Fibroblast of skin of right quadriceps (primary cell): Measurements from ENCODE around the gene CACNA2D4.

Experiments
- DNase-seq: peaks from one replicate; pipeline ENCODE4 v3.0.0-alpha.2; 2013

The CACNA2D4 gene

DNA sequence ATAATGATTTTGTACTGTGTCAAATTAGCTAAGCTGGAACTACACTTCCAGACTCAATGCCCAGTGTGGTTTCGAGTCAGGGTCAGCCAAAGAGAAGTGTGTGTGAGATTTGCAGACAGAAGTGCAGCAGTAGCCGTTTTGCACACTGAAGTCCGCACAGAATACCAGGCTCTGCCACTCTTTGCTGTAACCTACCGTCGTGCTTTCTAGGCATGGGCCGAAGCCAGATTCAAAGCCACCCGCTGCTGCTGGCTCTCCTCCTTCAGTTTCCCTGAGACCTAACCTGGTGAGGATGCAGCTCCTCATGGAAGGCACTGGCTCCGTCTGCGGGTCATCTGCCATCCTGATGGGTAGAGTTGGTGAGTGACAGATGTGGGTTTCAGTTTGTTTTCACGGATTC is 49.3 kb downstream of the CACNA2D4 start:
- DNase-seq = no peak

DNA sequence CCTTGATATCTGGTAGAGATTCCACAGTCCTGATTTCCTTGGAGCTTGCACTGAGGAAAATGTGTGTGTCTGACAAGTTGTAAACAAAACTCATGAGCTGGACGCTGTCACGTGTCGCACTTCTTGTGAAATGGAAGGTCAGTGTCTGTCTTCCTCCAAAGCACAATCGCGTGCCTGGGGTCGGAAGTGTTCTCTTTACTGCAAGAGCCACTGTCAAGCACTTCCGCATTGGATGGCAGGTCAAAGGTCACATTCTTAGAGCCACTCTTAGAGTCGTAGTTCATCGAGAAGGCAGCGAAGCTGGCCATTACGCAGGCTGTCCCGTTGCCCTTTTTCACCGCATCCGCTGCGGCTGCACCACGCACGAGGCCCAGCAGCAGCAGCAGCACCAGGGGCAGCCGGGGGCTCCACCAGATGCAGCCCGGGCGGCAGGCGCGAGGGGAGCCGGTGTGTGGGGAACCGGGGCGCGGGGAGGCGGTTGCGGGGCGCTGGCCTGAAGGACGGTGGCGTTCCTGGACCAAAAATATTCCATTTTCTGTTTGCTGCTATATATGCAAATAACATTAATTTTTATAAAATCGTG is 53.1 kb downstream of the CACNA2D4 start:
- no peak for DNase-seq

DNA sequence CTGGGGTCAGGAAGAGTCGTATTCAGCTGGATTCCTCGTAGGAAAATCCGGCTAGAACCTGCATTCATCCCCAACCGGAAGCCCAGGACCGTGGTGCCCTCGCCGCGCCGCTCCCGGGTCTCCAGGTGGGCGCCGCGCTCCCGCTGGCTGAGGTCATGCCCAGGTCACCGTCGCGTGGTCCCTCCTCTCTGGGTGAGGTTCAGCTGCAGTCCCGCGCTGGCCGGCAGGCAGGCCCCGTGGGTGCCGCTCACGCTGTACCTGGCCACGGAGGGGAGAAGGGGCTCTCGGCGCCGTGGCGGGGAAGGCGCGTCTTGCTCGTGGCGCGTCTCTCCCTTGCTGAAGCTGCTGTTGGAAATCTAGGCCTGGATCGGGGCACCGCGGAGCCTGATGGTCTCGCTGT is 53.6 kb downstream of the CACNA2D4 start:
- DNase-seq = no peak

DNA sequence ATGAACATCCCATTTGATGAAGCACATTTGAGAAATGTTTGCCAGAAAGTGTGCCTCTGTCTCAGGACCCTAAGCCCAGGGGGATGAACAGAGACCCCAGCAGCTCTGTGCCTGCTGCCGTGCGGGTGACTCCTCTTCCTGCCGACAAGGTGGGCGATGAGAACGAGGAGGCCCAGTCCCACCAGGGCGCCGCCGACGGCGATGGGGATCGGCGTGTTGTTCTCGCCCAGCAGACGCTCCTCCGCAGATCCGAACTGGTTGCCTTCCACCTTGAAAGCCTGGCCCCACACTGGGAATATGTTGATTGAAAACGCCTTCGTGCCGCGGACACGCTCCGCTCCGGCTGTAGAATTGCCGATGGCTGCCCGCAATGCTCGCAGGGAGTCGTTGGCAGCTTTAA is 54.0 kb downstream of the CACNA2D4 start:
- no peak for DNase-seq

DNA sequence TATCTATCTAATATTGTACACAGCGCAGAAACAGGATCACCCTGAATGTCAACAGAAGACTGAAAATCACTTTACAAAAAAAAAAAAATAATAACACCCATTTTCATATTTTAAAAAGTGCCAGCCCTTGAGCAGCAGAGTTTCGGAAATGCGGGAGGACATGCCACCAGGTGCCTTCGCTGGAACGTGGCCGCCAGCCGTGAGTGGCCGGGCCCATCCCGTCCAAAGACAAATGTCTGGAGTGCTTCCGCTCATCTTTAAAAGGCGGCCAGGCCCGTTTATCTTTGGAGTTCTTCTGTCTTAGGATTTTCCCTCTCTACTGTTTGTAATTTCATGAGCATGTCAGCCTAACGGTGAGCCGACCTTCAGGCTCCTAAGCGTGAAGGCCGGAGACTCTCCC is 54.6 kb downstream of the CACNA2D4 start:
- DNase-seq = no peak

DNA sequence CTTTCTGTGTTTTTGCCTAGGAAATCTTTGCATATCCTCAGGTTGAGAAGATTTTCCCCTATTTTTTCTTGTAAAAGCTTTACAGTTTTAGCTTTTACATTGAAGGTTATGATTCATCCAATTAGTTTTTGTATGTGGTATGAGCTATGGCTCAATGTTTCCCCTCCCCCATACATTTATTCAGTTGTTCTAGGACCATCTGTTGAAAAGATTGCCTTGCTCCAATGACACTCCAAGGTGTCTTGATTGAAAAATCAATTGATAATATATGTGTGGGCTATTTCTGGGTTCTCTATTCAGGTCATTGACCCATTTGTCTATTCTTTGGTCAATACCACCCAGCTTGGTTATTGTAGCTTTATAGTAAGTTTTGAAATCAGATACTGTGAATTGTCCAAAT is 55.5 kb downstream of the CACNA2D4 start:
- no peak for DNase-seq

DNA sequence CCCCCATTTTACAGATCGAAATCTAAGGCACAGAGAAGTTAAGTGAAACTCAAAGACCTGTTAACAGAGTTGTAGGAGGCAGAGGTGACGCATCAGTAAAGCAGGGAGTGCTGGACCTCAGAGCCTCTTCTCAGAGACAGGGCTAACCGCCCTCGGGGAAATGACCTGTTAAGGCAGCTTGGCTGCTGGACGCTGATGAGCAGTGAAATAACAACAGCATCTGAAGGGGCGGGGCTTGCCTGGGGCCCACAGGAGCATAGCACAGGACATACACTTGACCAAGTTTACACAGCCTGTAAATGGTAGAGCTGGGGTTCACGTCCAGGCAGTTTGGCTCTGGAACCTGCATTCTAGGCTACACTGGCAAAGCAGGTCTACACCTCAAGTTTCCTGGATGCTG is 58.8 kb downstream of the CACNA2D4 start:
- no peak for DNase-seq

DNA sequence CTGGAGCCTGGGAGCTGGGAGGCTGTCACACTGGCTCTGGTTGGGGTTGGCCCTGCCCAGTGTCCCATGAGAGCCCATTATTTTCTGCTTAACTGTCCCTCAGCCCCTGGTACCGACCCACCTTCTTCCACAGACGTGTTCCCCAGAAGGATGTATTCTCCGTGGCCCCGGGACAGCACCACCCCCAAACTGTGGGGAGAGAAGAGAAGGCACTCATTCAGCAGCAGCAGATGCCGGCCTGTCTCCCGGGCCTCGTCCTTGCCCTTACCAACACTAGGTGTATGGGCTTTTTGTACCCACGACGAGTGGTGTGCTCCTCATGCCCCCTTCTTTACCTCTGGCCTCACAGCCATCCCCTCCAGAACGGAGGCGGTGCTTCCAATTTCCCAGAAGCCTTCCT is 60.0 kb downstream of the CACNA2D4 start:
- no peak for DNase-seq

DNA sequence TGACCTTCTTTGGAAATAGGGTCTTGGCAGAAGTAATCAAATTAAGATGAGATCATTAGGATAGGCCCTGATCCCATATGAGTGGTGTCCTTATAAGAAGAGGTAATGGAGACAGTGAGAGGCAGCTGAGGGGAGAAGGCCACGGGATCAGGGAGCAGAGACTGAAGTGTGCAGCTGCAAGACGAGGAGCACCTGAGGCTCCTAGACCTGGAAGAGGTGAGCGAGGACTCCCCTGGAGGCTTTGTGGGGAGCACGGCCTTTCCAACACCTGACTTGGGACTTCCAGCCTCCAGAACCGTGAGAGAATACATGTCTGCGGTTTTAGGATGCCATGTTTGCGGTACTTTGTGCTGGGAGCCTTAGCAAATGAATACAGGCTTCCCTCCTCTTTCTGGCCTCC is 60.6 kb downstream of the CACNA2D4 start:
- DNase-seq = no peak

DNA sequence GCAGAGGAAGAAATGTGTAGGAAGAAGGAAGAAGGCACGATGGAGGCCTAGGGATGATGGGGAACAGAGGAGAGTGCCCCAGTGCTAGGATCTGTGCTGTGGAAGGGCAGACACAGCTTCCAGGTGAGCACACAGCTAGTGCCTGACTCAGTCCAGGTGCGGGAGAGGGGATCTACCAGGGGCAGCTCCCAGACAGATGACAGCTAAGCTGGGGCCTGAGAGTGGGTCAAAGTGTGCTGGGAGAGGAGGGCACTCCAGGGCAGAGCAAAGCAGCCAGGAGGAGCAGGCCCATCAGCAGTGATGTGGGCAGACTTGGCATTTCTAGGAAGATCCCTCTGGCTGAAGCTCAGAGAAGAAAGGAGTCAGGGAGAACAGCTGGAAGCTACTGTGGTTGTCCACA is 61.4 kb downstream of the CACNA2D4 start:
- no peak for DNase-seq

DNA sequence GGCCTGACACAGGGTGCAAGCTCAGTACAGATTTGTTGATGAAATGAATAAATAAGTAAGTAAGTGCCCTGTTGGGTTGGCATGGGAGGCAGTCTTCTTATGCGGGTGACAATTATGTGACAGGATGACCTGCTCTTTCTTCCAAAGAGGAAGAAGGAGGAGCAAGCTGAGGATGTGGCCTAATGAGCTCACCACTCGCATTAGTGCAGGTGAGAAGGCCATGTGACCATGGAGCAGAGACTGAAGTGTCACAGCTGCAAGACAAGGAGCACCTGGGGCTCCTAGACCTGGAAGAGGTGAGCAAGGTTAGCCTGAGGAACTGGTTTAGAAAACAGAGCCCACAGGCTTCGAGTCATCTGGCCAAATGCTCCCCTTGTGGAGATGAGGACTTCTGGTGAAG is 63.2 kb downstream of the CACNA2D4 start:
- peak; percentile 8 for DNase-seq

DNA sequence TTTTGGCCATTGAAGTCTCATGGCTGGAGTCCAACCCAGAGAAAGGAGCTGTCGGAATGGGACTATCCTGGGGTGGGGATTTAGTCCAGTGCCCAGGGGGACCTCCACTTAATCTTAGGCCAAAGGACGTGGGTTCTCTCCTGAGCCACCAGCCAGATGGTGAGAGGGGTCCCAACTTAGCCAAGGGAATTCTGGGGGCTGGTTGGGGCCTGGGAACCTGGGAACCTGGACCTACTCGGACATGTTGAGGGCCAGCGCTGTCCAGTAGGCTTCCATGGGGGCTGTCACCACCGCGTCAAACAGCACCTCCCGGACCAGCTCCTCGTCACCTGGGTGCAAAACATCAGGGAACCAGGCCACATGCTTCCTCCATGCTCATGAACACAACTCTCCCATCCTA is 64.7 kb downstream of the CACNA2D4 start:
- no peak for DNase-seq

DNA sequence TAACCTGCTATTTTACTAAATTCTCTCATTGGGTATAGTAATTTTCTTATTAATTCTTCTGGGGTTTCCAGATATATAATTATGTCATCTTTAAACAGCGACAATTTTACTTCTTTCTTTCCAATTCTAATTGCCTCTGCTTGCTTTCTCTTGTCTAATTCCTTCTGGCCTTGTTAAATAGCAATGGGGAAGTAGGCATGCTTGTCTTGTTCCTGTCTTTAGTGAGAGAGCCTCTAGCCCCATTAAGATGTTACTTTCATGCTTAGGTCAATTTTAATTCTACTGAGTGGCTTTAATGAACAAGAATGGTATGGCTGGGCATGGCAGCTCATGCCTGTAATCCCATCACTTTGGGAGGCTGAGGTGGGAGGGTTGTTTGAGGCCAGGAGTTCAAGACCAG is 66.4 kb downstream of the CACNA2D4 start:
- no peak for DNase-seq

DNA sequence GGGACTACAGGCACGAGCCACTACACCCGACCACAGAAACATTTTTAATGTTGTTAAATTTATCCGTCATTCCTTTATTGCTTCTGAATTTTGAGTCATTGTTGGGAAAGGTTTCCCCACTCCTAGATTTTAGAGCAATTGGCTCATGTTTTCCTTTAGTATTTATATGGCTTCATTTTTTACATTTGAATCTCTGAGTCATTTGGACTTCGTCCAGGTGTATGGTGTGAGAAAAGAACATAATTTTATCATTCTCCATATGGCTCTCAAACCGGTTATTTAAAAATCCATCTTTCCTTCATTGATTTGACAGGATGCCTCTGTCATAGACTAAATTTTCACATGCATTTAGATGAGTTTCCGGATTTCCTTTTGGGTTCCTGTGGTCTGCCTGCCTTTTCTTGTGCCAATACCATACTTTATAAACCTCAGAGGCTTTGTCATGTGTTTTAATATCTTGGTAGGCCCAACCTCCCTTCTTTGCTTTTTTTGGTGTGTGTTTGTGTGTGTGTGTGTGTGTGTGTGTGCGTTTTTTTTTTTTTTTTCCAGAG is 67.2 kb downstream of the CACNA2D4 start:
- DNase-seq = peak; percentile 90

DNA sequence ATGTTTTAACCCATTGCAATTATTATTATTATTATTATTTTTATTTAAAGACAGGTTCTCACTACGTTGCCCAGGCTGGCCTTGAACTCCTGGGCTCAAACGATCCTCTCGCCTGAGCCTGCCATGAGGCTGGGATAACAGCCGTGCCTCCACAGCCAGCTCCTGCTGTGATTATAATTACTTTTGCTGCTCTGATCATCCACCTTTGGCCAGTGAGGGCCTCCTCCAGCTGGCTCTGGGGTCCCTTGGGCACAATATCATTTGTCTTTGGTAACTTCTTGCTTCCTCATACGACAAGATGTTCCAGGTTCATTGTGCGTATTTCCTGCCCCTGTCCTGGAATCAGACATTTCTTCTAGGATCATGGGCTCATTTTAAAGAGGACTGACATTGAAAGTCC is 69.7 kb downstream of the CACNA2D4 start:
- DNase-seq = no peak

DNA sequence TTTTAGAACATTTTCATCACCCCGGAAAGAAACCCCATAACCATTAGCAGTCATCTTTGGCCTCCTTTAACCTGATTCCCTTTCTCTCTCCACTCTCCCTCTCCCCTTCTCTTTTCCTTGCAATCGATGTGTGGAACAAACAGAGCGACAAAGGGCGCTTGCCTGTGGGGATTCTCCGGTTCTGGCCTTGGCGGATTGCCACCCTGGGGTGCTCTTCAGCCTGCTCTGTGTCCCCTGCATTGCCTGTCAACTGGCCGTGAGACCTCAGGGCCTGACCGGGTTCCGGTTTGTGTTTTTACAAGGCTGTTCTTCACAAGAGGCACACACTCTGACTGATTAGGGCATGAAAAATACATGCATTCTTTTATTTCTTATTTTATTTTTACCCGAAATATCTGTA is 70.3 kb downstream of the CACNA2D4 start:
- no peak for DNase-seq

DNA sequence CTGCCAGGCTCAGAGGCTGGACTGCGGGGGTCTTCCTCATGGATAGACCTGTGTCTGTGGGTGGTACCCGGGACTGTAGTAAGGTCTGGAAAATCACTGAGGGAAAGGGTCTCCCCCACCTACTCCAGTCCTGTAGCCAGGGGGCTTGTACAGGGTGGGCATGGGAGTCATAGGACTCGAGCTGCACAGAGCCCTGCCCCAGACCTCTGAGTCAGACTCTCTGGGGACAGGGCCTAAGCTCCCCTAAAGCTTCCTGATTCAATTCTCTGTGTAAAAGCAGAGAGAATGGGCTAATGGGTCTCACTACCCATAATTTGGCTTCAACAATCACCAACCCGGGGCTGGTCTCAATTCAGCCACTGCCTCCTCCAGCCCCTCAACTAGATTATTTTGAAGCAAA is 71.0 kb downstream of the CACNA2D4 start:
- no peak for DNase-seq

DNA sequence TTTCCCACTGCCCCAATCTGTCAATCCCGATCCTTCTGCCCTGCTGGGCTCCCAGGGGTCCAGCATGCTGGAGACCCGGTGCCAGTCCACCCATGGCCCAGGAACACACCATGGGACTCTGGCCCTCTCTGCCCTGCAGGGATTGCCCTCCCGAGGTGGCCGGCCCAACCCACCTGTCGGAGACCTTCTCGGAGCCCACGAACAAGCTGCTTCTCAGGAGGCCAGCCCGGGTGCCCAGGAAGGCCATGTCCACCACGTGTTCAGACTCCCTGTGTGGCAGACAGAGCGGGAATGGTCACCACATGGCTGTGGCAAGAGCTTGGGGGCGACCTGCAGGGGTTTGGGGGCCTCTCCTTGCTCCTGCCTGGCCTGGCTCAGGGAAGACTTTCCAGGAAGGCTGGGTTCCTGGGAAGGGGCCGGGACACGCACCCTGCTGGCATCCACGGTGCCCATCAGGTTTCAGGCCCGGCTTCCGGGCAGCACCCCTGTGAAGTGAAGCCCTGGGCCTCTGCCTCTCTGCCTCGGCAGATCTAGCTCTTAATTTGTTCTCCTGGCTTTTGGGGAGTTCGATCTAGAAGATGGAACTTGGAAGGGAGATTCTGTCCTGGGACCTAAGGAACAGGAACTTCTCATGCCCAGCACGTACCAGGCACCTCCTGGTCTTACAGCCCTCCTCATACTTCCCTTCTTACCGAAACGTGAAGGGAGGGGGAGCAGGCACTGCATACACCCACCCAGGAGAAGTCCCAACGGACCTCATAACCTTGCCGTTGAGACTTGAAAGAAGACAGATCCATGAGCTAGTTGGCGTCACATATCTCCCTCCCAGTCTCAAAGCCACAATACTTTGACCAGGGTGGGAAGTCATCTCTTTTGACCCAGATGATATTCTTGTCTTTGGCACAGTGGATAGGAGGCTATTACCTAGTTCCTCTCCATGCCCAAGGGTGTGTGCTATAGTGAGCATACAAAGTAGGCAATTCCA is 71.7 kb downstream of the CACNA2D4 start:
- no peak for DNase-seq

DNA sequence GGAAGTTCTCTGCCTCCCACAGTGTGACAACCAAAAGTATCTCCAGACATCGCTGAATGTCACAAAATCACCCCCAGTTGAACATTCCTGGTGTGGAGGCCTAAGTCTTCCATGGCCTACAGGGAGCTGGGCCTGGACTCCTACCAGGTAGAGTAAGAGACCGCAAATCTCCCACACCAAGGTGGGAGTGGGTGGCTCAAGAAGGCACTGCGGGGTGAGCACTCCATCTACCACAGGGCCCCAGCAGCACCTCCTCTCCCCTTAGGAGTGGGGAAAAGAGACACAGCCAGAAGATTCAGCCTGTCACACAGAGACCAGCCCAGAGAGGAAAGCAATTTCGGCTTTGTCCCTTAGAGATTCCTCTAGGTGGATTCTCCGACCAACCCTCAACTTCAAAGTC is 72.6 kb downstream of the CACNA2D4 start:
- no peak for DNase-seq

DNA sequence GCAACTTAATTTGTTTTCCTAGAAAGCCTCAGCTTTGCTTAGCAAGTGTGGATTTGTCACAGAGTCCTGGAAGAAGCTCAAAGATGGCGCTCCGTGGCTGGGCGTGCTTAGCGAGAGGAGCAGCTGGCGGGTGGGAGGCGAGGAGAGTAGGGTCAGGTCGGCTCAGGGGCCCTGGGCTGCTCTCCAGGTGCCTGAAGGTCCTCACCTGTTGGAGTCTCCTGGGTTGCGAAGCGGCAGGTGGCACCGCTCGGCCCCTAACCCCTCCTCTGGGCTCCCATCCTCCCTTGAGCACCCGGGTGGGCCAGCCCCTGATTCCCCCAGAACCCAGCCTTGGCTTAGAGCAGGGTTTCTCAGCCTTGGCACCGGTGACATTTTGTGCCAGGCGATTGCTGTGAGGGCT is 73.0 kb downstream of the CACNA2D4 start:
- DNase-seq = no peak

DNA sequence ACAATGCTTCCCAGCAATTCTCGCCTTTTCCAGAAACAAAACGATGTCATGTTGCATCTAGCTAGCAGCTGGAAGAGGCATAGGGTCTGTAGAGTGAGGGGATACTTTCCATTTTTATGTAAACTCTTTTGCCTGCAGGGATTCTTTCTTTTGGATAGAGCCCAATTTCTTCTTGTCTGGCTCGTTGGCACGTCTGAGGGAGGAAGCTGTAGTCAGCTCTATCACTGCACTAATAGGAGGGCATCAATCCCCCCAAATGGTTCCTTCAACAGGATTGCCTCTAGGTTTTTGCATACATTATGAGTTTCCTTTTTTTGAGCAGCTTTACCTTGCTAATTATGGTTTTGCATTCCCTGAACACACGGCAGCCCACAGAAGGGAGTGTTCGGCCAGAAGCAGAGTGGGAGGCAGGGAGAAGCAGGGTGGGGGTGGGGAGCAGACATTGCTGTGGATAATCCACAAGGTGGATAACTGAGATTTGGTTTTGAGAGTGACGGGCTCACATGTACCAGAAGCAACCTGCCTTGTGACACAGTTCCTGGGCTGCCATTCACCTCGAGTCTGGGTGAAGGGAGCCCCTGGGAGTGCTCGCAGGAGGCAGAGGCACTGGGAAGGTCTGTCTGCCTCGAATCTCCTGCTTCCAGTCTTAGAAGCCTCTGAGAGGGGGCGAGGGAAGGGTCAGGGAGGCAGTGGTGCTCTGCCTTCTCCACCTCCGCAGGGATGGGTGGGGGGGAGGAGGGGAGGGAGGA is 73.6 kb downstream of the CACNA2D4 start:
- DNase-seq = no peak

DNA sequence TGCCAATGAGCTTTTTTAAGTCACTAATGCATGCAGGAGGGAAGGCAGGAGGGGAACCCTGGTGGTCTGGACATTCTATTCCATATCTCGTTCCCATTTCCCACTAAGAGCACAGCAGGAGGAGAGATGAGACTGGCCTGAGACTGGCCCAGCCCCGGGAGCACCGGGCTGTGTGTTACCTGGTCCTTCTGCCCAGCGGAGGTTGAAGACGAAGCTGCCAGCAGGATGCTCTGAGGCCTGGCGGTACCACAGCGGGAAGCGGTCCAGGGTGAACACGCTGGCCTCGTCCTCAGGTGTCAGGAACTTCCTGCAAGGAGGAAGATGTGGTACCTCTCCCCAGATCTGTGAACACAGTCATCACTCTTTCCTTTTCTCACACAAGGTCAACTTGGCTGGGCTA is 74.2 kb downstream of the CACNA2D4 start:
- DNase-seq = no peak

DNA sequence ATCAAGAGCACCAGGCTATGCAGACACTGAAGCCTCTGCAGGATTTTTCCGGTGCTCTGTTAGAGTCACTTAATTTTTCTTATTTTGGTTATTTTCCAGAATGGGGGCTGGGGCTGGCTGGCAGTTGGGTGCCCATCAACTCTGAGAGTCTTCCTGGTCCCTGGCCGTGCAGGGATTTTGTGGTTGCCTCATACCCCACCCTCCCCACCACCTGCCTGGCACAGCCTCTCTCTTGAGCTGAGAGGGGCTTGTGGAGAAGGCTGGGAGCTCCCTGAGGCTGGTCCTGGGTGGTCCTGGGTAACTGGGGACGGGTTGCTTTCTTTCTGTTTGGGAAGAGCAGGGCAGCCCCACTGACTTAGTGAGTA is 74.8 kb downstream of the CACNA2D4 start:
- no peak for DNase-seq
